HG02852 (cell line): ENCODE measurements around the gene LATS1.
A peak's percentile ranks its signal among the peaks of the same experiment; 100 is the strongest.
"Not testable (repeated sequence)": the region's sequence is repeated elsewhere in the genome, so short reads cannot be mapped to it uniquely, and the experiment has no call there.

Experiments
- ATAC-seq: cut with Tn5 transposase; IDR thresholded peaks from one replicate; pipeline ENCODE4 v1.9.1; 2021; ENCODE audit warnings: mild to moderate bottlenecking, moderate library complexity; ENCODE audit not compliant: unreplicated experiment

The LATS1 gene

GRCh38 chr6:149717588-149718458 lies at the start of gene LATS1:
LATS1 (minus strand) TSS chr6:149718101; CDS start chr6:149702126, 15,975 bp downstream.
- ATAC-seq = peak; percentile 91

GRCh38 chr6:149766156-149766769 lies 48.4 kb upstream of the LATS1 start:
- no peak for ATAC-seq

GRCh38 chr6:149763866-149764265 lies 46.0 kb upstream of the LATS1 start:
- no peak for ATAC-seq

GRCh38 chr6:149761438-149761837 lies 43.5 kb upstream of the LATS1 start:
- ATAC-seq = peak; percentile 97

GRCh38 chr6:149756261-149756636 lies 38.3 kb upstream of the LATS1 start:
- no peak for ATAC-seq

- ATAC-seq = peak; percentile 86
Measured at GRCh38 chr6:149755300-149756260, 37.7 kb upstream of the LATS1 start.

GRCh38 chr6:149754548-149754947 lies 36.6 kb upstream of the LATS1 start:
- ATAC-seq = no peak

- not testable (repeated sequence) for ATAC-seq
Measured at GRCh38 chr6:149753374-149753637, 35.4 kb upstream of the LATS1 start.

GRCh38 chr6:149752600-149753373 lies 34.9 kb upstream of the LATS1 start:
- ATAC-seq = no peak

GRCh38 chr6:149751920-149752319 lies 34.0 kb upstream of the LATS1 start:
- not testable (repeated sequence) for ATAC-seq

- no peak for ATAC-seq
Measured at GRCh38 chr6:149751239-149751638, 33.3 kb upstream of the LATS1 start.

- peak; percentile 34 for ATAC-seq
Measured at GRCh38 chr6:149750136-149750609, 32.3 kb upstream of the LATS1 start.

- peak; percentile 86 for ATAC-seq
Measured at GRCh38 chr6:149749594-149750135, 31.8 kb upstream of the LATS1 start, which contains the start of gene PCMT1. PCMT1 (plus strand) TSS chr6:149749741; CDS start chr6:149749902, 161 bp downstream.

- ATAC-seq = peak; percentile 4
Measured at GRCh38 chr6:149749082-149749593, 31.2 kb upstream of the LATS1 start.

GRCh38 chr6:149746147-149746946 lies 28.4 kb upstream of the LATS1 start, which contains the start of gene NUP43:
NUP43 (minus strand) TSS chr6:149746529; CDS start chr6:149746495, 34 bp downstream.
- peak; percentile 54 for ATAC-seq

- not testable (repeated sequence) for ATAC-seq
Measured at GRCh38 chr6:149745252-149745651, 27.4 kb upstream of the LATS1 start.

GRCh38 chr6:149734915-149735314 lies 17.0 kb upstream of the LATS1 start:
- ATAC-seq = no peak

GRCh38 chr6:149733089-149733720 lies 15.3 kb upstream of the LATS1 start:
- no peak for ATAC-seq
